Measurements from ENCODE around the gene C9orf50.

DNA sequence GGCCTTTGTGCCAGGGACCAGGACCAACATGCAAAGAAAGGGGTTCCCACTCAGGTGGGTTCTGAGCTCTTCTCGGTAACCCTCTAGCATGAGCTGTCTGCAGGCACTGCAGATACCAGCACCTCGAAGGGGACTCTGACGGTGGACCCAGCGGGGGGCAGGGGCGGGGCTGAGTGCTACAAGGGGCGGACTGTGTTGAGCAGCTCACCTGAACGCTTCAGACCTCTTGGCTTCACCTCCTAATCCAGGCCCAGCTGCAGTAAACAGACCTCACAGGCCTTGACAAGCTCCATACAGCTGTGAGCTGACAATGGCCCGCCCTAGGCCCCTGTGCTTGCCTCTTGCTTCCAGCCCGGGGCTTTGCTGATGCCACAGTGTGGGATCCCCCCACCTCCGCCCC, 48.4 kb downstream of the C9orf50 start:
- TF ChIP-seq SUZ12 (IDR thresholded peaks at IDR 0.05): no peak
- no peak for TF ChIP-seq FOXM1 (IDR thresholded peaks at IDR 0.05; ENCODE audit: borderline replicate concordance)
- no peak for TF ChIP-seq BHLHE40 (IDR thresholded peaks at IDR 0.05; ENCODE audit: borderline replicate concordance)
- TF ChIP-seq FOXK2 (IDR thresholded peaks at IDR 0.05): no peak
- no peak for TF ChIP-seq SP1 (IDR thresholded peaks at IDR 0.05)
- no peak for TF ChIP-seq ELF4 (IDR thresholded peaks at IDR 0.05)
- no peak for TF ChIP-seq FOXA1 (IDR thresholded peaks at IDR 0.05)
- no peak for TF ChIP-seq ZNF384 (IDR thresholded peaks at IDR 0.05)
- TF ChIP-seq HDGF (IDR thresholded peaks at IDR 0.05; ENCODE audit: borderline replicate concordance): no peak
- TF ChIP-seq, protein P1, sequence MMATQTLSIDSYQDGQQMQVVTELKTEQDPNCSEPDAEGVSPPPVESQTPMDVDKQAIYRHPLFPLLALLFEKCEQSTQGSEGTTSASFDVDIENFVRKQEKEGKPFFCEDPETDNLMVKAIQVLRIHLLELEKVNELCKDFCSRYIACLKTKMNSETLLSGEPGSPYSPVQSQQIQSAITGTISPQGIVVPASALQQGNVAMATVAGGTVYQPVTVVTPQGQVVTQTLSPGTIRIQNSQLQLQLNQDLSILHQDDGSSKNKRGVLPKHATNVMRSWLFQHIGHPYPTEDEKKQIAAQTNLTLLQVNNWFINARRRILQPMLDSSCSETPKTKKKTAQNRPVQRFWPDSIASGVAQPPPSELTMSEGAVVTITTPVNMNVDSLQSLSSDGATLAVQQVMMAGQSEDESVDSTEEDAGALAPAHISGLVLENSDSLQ (IDR thresholded peaks at IDR 0.05): no peak
- TF ChIP-seq TARDBP (IDR thresholded peaks at IDR 0.05): no peak
